SK-N-SH treated with all-trans-retinoic acid at 6 μM for 48 hours (cell line): ENCODE data around the gene ITIH6.

Experiments used
- ARNTL ChIP-seq: fragments of 450-650 bp; formaldehyde crosslinking; IDR thresholded peaks from 2 replicates; pipeline ENCODE4 v1.5.0; 2020; ENCODE audit warnings: low read depth, mild to moderate bottlenecking, moderate library complexity, borderline replicate concordance
- OSR1 ChIP-seq: fragments of 250-450 bp; sonication (Bioruptor Pico); IDR thresholded peaks from 2 replicates; pipeline ENCODE4 v1.8.0; 2022; ENCODE audit warnings: moderate library complexity, mild to moderate bottlenecking, inconsistent platforms
- PATZ1 ChIP-seq: fragments of 250-450 bp; sonication (Bioruptor Pico); IDR thresholded peaks from 2 replicates; pipeline ENCODE4 v1.8.0; 2020; ENCODE audit warnings: mild to moderate bottlenecking, moderate library complexity, borderline replicate concordance
- RARB ChIP-seq: fragments of 250-450 bp; sonication (Bioruptor Pico); IDR thresholded peaks from 2 replicates; pipeline ENCODE4 v1.8.0; 2021; ENCODE audit warnings: mild to moderate bottlenecking, moderate library complexity
- TSHZ2 ChIP-seq: fragments of 250-450 bp; sonication (Bioruptor Pico); IDR thresholded peaks from 2 replicates; pipeline ENCODE4 v1.5.0; 2020; ENCODE audit warnings: mild to moderate bottlenecking, moderate library complexity
- ZC3H10 ChIP-seq: fragments of 250-450 bp; sonication (Bioruptor Pico); IDR thresholded peaks from 2 replicates; pipeline ENCODE4 v1.5.1; 2021; ENCODE audit warnings: mild to moderate bottlenecking, moderate library complexity
- ZFP3 ChIP-seq: fragments of 250-450 bp; sonication (Bioruptor Pico); IDR thresholded peaks from 2 replicates; pipeline ENCODE4 v1.5.0; 2020; ENCODE audit warnings: mild to moderate bottlenecking, moderate library complexity
- ZFP30 ChIP-seq: fragments of 450-650 bp; formaldehyde crosslinking; IDR thresholded peaks from 2 replicates; pipeline ENCODE4 v1.5.0; 2022; ENCODE audit warnings: mild to moderate bottlenecking, moderate library complexity
- ZNF8 ChIP-seq: fragments of 450-650 bp; formaldehyde crosslinking; IDR thresholded peaks from 2 replicates; pipeline ENCODE4 v1.5.0; 2020; ENCODE audit warnings: mild to moderate bottlenecking, moderate library complexity

- no peak for TF ChIP-seq ARNTL
- TF ChIP-seq TSHZ2: no peak
- no peak for TF ChIP-seq OSR1 (CRISPR knock-in tag)
- TF ChIP-seq ZNF8 (CRISPR knock-in tag): no peak
- TF ChIP-seq ZC3H10: no peak
- no peak for TF ChIP-seq RARB
- no peak for TF ChIP-seq PATZ1 (CRISPR knock-in tag)
- TF ChIP-seq ZFP3: no peak
- TF ChIP-seq ZFP30 (CRISPR knock-in tag): no peak
Measured at GRCh38 chrX:54843050-54843449, 45.0 kb upstream of the ITIH6 start.
